ENCODE results near the gene IQUB.
"Not testable (repeated sequence)": the region's sequence is repeated elsewhere in the genome, so short reads cannot be mapped to it uniquely, and the experiment has no call there.

The IQUB gene

DNA sequence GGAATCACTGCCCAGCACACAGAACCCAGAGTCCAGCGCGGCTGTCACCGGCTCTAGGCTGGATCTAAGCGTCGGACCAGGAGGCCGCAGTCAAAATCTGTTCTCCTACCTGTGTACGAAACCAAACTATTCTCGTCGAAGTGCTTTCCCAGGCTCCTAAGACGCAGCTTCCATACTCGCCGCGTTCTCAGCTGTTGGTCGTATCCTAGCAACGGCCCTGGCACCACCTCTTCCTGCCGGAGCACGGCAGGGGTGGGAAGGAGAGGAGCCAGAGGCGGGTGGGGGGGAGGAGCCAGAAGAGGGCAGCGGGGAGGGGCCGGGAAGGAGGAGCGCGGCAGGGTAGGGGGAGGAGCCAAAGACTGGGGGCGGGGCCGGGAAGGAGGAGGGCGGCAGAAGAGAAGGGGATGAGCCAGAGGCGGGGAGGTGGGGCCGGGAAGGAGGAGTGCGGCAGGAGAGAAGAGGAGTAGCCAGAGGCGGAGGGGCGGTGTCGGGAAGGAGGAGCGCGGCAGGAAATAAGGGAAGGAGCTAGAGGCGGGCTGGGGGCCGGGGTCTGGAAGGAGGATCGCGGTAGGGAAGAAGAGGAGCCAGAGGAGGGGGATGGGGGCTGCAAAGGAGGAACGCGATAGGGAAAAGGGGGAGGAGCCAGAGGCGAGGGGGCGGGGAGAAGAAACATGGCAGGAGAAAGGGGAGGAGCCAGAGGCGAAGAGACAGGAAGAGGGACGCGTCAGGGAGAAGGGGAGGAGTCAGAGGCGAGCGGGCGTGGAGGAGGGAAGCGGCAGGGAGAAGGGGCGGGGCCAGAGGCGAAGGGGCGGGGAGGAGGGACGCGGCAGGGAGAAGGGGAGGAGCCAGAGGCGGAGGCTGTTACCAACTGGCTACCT is at the start of gene IQUB:
Gene IQUB, minus strand, starts transcription at position 213 of the 878 bp plus-strand sequence. CDS start 22,255 bp downstream, outside the sequence.
- DNase-seq (ENCODE audit: low spot score): peak; percentile 92

DNA sequence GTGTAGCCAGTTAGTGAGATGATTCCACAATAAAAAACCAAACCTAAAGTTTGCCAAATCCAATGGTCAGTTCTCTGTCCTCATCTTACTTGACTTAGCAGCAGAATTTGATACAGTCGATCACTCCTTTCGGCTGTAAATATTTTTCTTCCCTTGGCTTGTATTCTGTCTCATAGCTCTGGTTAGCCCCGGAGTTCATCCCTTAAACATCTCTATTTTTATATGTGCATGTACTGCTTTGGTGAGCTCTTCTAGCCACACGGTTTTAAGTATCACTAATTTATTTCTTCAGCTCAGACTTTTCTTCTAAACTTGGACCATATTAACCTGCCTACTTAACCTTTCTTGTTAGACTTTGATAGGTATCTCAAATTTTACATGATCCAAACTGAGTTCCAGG is 49.4 kb upstream of the IQUB start:
- no peak for DNase-seq (ENCODE audit: low spot score)

DNA sequence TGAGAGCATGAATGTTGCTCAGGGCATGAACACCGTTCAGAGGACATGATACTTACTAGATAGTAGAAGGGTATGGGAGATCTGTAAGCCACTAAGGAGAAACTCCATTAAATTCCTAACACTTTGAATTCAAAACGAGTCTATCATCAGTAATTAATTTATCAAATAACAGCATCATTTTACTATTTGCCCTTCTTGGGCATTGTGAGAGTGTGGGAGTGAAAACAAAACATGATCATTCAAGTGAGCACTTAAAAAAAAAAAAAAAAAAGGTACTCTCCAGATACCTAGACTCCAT is 46.7 kb upstream of the IQUB start:
- DNase-seq (ENCODE audit: low spot score): no peak

DNA sequence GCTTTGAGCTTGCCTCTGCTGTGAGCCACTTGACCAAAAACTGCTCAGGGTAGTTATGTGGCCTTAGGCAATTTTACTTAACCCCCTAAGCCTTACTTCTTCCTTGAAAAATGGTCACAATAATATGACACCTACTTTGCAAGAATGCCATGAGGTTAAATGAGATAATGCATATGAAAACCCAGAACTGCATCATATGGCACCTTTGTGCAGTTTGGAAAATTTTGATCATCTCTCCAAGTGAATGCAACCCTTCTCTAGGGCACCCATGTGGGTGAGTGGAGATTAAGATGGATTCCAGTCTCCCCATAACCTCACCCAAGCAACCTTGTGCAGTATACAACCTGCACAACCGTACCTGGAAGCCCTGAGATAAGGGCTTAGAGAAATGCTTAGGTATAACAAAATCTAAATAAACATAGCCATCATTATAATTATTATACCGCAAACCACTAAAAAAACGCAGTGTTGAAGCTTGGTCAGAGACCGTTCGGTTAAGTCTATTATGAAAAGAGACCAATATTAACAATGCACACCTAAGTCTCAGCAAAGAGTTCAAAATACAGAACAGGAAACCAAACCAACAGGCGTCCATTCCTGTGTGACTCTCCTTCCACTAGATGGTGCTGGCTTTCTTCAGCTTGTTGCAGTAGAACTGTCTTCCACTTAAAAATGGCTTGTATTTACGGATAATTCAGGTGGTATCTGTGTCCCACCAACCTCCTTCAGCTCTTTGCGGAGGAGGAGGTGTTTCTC is 46.2 kb upstream of the IQUB start:
- peak; percentile 42 for DNase-seq (ENCODE audit: low spot score)

DNA sequence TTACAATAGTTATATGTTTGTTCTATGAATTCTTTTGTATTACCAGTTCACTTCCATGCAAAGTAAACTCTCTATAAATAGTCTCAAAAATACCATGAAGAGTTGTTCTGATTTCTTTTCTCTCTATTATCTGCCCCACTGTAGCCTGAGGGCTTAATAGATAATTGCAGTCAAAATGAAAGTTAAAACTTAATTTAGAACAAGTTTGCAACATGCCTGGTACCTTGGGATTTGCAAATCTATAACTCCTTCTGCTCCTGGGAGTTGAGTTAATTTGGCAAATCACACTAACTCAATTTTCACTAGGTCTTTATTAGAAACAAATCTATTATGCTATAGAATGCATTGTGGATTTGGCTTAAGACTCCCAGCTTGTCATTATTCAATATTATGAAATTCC is 45.0 kb upstream of the IQUB start:
- DNase-seq (ENCODE audit: low spot score): no peak

DNA sequence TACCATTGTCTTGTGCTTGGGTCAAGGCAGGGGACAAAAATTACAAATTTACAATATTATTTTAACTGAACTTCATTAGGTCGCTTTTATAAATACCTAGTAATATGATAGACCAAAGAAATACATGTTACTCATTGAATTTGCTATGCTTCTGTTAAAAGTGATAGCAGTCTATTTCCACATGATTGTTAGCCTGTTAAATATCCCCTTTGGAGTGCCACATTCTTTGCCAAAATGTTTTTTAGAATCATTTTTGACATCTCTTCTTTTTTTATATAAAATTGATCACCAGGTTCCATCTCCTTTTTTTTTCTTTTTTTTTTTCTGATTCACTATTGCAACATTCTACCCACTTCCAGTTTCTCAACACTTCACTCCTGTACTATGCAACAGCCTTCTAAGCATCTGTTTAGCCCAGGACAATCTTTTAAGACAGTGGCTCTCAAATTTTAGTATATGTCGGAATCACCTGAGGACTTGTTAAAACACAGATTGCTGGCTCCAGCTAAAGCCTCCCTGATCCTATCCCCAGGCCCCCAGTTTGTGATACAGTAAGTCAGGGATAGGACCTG is 39.6 kb upstream of the IQUB start:
- DNase-seq (ENCODE audit: low spot score): no peak

DNA sequence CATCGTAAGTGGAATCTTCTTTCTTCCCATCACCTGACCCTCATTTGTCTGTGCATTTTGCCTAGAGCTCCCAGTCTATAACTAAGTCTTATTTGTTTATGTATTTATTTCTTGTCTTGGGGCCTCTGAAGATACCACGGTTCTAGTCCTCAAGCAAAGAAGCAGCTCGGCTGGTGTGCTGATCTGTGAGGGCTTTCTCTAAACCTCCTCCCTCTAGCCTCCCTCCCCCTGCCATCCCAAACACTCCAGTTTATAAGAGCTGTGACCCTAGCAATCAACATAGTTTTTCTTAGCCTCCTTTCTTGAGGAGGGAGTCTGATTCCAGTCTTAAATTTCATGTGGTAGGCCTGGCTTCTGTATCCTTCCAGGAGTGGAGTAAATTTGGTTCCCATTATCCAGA is 38.9 kb upstream of the IQUB start:
- DNase-seq (ENCODE audit: low spot score): peak; percentile 8

DNA sequence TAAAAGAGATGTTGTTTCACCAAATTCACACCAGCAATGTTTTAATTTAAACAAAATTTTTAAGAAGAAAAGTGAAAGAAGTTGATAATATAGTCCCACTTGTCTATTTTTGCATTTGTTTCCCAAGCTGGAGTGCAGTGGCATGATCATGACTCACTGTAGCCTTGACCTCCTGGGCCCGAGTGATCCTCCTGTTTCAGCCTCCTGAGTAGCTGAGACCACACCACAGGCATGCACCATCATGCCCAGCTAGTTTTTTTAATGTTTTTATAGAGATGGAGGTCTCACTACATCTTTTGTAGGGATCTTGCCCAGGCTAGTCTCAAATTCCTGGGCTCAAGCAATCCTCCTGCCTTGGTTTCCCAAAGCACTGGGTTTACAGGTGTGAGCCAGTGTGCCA is 37.3 kb upstream of the IQUB start:
- no peak for DNase-seq (ENCODE audit: low spot score)

DNA sequence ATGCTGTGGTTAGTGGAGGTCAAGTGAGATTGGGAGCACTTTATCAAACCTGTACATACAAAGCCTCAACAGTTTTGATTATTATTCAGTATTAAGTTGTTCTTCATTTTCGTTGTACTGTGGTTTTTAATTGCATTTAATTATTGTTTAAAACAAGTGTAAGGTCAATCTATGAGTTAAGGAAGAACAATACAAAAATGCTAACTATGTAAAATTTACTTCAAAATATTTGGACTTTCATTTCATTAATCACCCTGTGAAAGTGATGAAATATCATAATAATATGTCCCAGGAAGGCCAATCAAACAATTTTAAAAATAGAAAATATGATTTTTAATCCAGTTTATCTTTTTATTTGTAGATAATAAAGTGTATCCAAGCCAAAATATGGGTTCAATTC is 36.8 kb upstream of the IQUB start:
- no peak for DNase-seq (ENCODE audit: low spot score)

DNA sequence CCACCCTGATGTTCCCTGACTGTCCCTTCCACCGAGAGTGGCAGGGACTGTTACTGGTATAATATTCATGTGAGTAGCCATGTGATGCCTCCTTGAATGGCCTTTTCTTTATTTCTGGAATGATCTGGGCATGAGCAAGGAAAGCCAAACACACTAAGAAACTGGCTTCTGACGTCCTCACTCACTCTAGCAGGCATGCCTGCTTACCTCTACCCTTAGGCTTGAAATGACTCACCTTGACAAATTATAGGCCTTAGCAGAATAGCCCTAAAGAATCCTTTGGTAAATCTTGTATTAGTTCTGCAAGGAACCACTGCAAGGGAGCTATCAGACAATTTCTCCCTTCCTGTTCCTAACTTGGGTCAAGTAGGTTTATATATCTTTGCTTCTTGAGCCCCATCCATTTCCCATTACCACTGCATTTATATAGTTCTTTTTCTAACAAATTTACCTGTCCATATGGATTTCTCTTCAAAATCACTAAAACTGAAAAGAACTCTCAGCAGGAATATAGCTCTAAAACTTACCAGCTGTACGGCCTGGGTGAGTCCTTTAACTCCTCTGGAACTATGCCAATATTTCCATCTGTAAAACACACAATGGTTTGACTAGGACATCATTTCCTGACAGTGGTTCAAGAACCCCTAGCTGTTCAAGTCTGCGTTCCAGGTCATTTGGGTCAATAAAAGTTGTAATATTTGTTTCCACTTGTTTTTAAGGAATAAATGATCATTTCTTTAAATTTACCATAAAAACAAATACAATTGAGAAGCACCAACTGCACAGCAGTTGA is 36.2 kb upstream of the IQUB start:
- no peak for DNase-seq (ENCODE audit: low spot score)

DNA sequence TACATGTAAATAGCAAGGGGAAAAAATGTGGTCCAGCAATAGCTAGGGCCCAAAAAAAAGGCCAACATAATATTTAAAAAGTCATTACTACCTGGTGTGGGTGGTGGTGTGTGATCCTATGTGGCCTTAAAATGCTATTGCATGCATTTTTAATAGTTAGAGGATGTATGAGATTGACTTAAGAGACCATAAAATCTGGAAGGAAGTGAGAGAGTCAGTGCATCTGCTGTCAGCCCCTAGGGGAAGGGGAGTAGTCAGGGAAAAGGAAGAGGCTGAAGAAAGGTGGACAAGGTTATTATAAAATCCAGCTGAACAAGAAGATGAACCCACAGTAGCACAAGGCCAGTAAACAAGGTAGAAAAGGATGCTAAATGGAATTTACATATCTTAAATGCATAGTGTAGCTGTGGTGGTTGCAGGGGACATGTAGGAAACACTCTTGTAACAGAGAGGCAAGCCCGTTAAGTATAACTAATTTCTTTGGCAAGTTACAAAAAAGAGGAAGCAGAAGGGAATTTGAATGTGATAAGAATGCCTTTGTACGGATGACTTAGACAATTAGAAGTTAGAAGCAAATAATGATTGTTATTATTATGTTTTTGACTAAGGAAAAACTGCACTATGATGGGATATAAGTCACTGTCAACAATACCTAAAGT is 35.1 kb upstream of the IQUB start:
- no peak for DNase-seq (ENCODE audit: low spot score)

DNA sequence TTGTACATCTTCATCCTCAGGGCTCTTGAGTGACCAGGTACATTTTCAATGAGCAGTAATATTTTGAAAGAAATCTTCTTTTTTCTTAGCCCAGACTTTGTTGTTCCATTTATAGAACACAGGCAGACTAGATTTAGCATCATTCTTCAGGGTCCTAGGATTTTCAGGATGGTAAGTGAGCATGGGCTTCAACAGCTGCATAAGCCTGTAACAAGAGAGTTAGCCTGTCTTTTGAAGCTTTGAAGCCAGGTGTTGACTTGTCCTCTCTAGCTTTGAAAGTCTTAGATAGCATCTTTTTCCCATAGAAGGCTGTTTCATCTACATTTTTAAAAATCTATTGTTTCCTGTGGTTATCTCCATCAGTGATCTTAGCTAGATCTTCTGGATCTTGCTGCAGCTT is 27.7 kb upstream of the IQUB start:
- DNase-seq (ENCODE audit: low spot score): no peak

DNA sequence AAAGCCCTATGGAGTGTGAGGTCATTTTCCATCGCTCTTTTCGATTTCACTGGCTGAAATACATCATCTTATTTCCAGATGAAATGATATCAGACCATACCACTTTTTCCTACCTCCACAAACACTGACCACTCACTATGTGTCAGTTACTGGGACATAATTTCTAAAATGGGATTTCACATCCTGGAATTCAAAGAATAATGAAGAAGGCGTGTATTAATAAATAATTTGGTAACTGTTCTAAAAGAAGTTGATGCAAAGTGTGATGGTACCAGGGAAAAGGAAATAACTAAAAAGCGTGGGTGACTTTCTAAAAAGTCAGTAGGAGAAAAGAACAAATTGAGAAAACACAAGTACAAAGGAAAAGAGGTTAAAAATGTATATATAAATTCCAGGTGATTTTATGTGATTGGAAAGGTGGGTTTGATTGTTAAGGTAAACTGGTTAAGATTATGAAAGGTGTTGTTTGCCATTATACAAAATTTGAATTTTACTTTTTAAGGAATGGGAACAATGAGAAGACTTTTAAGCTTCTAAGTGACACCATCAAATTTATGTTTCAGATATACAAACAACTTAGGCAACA is 24.0 kb upstream of the IQUB start:
- DNase-seq (ENCODE audit: low spot score): no peak

DNA sequence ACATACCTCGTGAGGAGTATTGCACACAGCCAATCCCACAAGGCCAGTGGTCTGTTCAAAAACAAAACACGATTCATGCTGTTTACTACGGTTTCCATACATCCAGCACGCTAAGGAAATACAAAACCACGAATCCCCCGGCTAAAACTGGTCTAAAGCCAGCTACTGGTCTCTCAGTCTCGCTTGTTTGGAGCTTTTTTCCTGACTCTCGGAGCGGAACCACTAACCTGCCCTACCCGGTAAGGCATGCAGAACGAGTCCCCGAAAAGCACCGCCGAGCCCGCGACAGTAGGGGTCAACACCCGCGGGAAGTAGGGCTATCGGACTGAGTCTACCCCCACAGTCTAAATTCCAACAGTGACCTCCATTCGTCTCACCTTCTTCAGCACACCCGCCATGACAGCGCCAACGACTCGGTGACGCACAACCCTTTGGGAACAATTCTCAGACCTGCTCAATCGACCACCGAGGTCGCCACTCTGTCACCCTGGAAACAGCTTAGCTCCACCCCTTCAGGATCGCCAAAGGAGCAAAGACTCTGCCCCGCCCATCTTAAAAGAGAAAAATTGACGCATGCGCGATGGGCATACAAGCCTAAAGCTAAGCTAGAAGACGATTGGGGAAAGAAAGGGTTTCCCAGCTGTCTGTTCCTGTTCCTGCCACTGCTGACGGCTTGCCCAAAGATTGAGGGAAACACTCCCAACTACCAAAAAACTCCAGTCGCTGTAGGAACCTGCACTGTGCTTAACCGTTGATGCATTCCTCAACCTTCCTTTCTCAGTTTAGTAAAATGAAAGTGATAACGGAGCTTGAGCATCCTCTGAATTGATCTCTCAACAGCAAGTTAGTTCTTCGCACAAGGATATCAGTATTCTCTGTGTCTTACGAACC is 23.2 kb upstream of the IQUB start, which contains the start of gene NDUFA5:
Gene NDUFA5, minus strand, starts transcription at position 421 of the 891 bp plus-strand sequence. Its CDS starts 23 bp downstream, at position 398.
- DNase-seq (ENCODE audit: low spot score): peak; percentile 95

DNA sequence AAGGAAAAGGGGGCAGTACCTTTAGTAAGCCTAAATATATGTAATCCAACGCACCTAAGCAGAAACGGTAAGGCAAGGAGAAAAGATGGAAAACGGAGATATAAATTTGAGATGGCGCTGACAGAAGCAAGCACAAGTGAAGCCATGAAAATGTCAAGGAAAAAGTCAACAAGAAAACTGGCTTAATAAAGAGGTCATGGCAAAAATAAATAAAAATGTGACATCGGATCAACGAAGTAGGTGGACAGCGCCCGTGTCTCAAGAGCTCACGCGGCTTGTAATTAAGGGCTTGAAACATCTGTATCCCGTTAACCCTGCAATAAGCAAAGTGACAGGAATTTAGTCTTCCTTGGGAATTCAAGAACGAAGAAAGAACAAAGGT is 22.6 kb upstream of the IQUB start:
- no peak for DNase-seq (ENCODE audit: low spot score)

DNA sequence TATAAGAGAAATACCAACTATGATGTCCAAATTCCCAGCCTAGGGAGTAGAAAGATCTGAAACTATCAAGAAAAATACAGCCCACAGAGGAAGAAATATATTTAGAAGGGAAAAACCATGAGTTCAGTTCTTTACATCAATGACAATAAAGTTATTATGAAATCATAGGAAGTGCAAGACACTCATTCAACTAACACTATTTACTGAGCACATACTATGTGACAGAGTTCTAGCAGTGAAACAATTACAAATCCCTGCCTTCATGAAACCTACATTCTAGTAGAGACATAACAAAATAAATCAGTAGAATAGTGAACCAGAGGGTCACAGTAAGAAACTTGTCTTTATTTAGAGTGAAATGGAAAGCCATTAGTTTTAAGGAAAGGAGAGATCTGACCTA is 21.1 kb upstream of the IQUB start:
- no peak for DNase-seq (ENCODE audit: low spot score)

DNA sequence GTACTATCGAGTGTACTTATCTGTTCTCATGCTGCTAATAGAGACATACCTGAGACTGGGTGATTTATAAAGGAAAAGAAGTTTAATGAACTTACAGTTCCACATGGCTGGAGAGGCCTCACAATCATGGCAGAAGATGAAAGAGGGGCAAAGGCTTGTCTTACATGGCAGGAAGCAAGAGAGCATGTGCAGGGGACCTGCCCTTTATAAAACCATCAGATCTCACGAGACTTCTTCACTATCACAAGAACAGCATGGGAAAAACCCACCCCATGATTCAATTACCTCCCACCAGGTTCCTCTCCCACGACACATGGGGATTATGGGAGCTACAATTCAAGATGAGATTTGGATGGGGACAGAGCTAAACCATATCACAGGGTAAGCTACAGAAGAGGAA is 18.8 kb upstream of the IQUB start:
- no peak for DNase-seq (ENCODE audit: low spot score)

DNA sequence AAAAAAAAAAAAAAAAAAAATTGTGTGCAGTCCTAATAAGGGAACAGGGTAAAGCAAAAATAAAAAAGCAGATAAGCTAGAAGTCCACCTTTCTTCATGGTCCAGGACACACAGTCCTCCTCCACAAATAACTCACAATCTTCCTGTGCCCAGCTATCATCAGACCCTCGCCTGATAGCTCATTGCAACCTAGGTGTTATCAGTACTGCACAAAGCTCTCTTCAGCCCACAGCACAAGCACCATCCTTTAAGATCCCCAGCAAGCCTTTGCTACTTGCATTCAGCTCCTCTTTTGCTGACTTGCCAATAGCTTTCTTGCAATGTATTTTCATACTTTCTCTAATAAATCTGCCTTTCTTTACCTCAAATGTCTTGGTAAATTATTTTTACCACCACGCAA is 18.2 kb upstream of the IQUB start:
- DNase-seq (ENCODE audit: low spot score): no peak

DNA sequence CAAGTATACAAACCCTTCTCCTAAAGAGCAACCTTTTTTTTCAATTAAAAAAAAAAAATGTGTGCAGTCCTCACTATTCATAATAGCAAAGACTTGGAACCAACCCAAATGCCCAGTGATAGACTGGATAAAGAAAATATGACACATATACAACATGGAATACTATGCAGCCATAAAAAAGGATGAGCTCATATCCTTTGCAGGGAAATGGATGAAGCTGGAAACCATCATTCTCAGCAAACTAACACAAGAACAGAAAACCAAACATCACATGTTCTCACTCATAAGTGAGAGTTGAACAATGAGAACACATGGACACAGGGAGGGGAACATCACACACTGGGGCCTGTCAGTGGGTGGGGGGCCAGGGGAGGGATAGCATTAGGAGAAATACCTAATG is 17.7 kb upstream of the IQUB start:
- DNase-seq (ENCODE audit: low spot score): not testable (repeated sequence)

DNA sequence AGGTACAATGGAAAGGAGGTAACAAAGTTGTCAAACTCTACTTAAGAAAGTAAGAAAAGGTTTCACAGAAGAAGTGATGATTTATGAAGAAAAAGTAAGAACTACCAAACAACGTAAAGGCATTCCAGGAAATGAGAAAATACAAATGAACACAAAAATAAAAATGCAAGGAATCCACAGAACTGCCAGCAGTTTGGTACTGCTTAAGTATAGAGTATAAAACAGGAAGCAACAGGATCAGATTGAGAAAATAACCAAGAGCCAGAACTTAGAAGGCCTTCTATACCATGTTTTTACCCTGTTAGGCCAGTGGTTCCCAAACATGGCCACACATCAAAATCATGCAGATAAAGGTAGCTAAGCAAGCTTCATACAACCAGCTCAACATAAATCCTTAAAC is 14.0 kb upstream of the IQUB start:
- no peak for DNase-seq (ENCODE audit: low spot score)

Data from iPS-NIHi11 (cell line).